Left forelimb (tissue), 1 donor: ENCODE data around the gene SEMA3B.
A peak's percentile ranks its signal among the peaks of the same experiment; 100 is the strongest.
"Not testable (repeated sequence)": the region's sequence is repeated elsewhere in the genome, so short reads cannot be mapped to it uniquely, and the experiment has no call there.

Experiments used
- DNase-seq: peaks from one replicate; pipeline ENCODE4 v3.0.0-alpha.2; 2018; ENCODE audit warnings: low spot score

SEMA3B gene

GRCh38 chr3:50258979-50259378 lies 10.0 kb upstream of the SEMA3B start:
- DNase-seq, result no peak

GRCh38 chr3:50259432-50260026 lies 9.4 kb upstream of the SEMA3B start:
- no peak for DNase-seq

GRCh38 chr3:50260027-50260941 lies 8.7 kb upstream of the SEMA3B start:
- DNase-seq, result peak; percentile 97

GRCh38 chr3:50260942-50261441 lies 8.0 kb upstream of the SEMA3B start:
- DNase-seq, result no peak

GRCh38 chr3:50261505-50261904 lies 7.4 kb upstream of the SEMA3B start:
- no peak for DNase-seq

GRCh38 chr3:50262200-50262599 lies 6.7 kb upstream of the SEMA3B start:
- DNase-seq, result not testable (repeated sequence)

- no peak for DNase-seq
Observed at GRCh38 chr3:50262778-50263177, 6.2 kb upstream of the SEMA3B start.

- DNase-seq, result no peak
Observed at GRCh38 chr3:50263478-50264382, 5.2 kb upstream of the SEMA3B start.

GRCh38 chr3:50264383-50264963 lies 4.5 kb upstream of the SEMA3B start:
- DNase-seq, result peak; percentile 92

- DNase-seq, result no peak
Observed at GRCh38 chr3:50264964-50265485, 3.9 kb upstream of the SEMA3B start.

- DNase-seq, result no peak
Observed at GRCh38 chr3:50265571-50265970, 3.4 kb upstream of the SEMA3B start.

GRCh38 chr3:50266017-50266416 lies 2.9 kb upstream of the SEMA3B start:
- DNase-seq, result no peak

- no peak for DNase-seq
Observed at GRCh38 chr3:50266836-50267235, 2.1 kb upstream of the SEMA3B start.

GRCh38 chr3:50267280-50267913 lies 1.6 kb upstream of the SEMA3B start:
- DNase-seq, result peak; percentile 85

GRCh38 chr3:50268276-50268675 lies 671 bp upstream of the SEMA3B start:
- DNase-seq, result no peak

- no peak for DNase-seq
Observed at GRCh38 chr3:50269460-50269859, 513 bp downstream of the SEMA3B start.

- DNase-seq, result no peak
Observed at GRCh38 chr3:50269977-50270413, 1.0 kb downstream of the SEMA3B start.

- DNase-seq, result no peak
Observed at GRCh38 chr3:50270422-50271224, 1.7 kb downstream of the SEMA3B start.

GRCh38 chr3:50271314-50271936 lies 2.5 kb downstream of the SEMA3B start:
- no peak for DNase-seq

GRCh38 chr3:50272538-50272910 lies 3.6 kb downstream of the SEMA3B start:
- DNase-seq, result not testable (repeated sequence)
